Measurements from ENCODE around the gene CACNA1G. TPM values are rescaled to one million over a fixed set of nuclear protein-coding genes. Genes with fewer than 3 reads are reported as not detected.
A peak's percentile ranks its signal among the peaks of the same experiment; 100 is the strongest.

The CACNA1G gene
- total RNA-seq, 1 donor from 2014 or later: 0.03 TPM

DNA sequence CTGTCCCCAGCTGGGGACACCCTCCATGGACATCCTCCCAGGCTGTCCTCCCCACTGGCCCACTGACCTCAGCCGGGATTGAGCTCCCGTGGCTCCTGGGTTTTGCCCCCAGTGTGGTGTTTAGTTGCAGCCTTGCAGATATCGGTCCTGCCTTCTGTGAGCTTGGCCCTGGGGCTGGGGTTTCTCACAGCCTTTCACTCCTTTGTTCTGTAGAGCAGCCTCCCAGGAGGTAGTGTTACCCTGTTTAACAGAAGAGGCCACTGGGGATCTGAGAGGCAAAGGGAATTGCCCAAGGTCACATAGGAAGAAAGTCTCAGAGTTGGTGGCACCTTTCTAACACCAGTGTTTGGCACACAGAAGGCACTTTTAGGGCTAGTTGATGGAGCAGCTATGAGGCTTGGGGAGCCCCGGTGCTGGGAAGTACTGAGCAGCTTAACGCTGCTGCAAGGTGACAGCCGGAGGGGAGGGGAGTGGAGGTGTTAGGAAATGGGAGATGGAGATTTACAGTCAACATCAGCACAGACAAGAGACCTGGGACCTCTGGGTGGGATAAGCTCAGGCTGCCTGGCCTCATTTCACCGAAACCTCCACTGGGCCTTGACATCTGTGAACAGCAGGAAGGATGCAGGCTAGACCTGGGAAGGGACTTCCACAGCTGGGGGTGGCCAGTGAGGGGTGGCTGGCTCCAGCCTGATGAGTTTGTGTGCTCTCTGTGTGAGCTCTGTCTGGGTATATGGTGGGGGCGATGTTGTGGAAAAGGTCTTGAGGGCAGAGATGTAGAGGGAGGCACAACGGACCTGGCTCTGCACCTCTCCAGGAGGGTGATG is 26.1 kb downstream of the CACNA1G start:
- DNase-seq (ENCODE audit: low read depth): no peak

DNA sequence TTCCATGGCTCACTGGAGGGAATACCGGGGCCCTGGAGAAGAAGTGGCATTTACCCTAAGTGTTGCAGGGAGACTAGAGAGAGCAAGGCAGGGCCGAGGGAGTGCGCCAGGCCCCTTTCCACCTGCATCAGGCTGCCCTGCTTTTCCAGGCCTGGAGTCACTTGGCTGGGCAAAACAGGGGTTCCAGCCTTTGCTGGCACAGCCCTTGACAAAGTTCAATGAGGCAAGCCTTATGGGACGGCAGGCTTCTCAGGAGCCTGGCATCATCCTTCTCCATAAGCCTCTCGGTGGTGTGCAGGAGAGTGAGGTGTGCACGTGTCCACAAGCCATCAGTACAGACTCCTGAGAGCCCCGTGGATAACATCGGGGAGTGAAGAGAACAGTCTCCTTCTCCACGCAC is 27.1 kb downstream of the CACNA1G start:
- DNase-seq (ENCODE audit: low read depth): no peak

DNA sequence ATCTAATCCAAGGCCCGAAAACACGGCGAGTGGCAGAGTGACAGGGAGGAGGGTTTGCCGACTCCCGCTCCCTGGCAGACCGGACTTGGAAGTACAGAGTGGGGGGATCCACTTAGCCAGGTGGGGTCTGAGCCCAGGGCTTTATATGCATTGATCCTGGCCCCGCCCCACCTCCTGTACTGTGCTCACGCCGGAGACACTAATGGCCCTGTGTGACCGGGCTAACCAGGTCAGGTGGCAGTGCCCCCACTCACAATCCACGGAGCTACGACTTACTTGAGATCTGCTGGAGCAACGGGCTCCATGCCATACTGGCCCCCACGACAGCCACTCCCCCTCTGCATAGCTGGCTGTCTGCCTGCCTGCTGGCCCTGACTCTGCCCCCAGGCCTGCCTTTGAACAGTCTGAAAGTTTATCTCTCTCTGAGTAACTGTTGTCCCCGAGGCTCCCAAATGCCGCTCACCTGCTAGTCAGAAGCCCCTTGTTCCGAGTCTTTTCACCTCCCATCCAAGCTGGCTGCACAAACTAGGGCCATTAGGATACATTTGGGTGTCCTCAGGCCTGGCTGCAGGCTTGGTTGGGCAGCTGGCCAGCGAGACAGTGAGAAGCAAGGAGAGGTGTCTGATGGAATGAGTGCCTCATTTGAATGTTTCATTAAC is 28.0 kb downstream of the CACNA1G start:
- DNase-seq (ENCODE audit: low read depth): no peak

DNA sequence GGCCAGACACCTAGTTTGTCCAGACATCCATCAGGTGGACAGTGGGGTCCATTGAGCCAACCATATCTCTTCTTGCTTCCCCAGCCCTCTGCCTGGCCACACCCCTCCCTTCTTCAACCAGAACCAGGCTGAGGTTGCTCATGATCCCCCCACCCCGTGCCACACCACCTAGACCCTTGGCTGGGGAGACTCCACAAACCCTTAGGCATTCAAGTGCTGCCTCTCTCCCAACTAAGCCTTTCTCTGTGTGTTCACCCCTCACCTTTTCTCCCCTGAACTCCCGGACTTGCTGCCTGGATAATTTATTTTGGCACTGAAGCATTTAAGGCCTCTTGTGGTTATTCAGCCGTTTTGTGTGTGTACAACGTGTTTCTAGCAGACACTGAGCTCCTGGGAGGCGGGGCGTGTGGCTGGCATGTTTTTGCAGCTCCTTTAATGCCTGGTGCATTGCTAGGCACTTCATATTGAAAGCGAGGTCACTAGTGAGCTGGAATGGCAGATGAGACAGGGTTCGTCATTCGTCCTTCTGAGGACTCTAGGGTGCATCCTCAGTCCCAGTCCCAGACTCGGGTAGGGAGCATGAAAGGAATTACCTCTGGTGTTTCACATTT is 28.7 kb downstream of the CACNA1G start:
- DNase-seq (ENCODE audit: low read depth): no peak

DNA sequence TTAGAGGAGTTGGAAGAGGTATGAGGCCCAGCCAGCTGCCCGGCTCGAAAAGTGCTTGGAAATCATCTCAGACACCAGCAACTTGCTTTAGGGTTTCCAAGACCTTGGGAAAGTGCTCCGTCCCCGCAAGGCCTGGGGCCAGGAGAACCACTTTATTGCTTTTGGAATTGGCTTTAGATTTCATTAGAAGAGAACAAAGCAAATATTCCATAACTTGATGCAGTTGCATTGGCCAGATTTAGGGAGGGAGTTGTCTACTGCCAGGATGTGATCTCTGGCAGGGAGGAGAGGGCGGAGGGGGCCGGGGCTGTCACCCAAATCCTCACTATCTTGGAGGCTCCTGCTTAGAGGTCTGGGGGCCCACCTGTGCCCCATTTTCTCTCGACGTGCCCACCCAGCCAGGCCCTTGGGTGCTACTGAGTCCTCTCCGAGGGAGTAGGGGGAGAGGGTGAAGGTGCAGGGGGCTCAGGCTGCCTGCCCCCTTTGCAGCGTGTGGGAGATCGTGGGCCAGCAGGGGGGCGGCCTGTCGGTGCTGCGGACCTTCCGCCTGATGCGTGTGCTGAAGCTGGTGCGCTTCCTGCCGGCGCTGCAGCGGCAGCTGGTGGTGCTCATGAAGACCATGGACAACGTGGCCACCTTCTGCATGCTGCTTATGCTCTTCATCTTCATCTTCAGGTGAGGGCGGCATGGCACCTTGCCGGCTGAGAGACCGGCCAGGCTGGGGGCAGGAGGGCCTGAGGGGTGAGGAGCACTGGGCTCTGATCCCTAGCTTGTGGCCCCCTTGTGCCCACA is 30.6 kb downstream of the CACNA1G start:
- no peak for DNase-seq (ENCODE audit: low read depth)

DNA sequence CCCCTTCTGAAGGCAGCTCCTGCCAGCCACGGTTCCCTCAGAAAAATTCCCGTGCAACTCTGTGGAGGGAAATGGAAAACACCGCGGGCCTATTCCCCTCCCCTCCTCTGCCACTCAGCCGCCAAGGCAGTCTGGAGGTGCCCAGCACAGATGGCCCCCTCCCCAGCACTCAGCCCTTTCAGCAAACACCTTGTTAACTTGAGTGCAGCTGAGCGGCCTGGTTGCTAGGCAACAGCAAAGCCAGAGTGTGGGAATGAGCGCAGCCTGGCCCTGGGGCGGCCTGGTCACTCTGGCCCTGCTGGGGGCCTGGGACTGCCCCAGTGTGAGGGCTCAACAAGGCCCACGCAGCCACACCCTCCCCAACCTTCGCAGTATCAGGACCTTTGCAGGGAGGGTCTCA is 32.8 kb downstream of the CACNA1G start:
- DNase-seq (ENCODE audit: low read depth): no peak

DNA sequence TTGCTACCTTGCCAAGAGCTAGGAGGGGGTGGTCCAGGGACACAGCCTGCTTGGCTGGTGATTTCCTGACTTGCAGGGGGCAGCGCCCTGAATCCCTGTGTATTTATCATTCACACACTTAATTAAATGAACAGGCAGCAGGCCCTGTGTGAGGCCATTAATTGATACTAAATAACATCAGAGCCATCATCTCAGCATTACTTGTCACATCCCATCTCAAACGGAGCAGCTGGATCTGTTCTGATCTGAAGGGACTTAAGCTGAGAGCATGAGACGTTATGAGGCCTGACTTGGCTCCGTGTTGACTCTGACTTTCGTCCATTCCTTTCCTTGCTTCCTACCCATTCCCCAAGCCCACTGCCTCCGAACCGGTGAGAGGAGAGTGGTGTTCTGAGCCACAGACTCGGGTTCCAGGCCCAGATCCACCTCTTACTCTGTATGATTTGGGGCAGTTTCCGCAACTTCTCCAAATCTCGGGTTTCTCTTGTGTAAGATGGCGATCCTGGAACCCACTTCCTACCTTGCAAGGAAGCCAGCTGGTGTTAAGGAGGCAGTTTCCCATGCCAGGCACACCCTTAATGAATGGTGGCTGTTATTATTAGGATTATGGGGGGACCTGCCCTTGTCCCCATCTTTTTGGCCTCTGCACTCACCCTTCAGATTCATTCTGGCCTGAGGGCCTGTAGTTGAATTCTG is 33.8 kb downstream of the CACNA1G start:
- no peak for DNase-seq (ENCODE audit: low read depth)

DNA sequence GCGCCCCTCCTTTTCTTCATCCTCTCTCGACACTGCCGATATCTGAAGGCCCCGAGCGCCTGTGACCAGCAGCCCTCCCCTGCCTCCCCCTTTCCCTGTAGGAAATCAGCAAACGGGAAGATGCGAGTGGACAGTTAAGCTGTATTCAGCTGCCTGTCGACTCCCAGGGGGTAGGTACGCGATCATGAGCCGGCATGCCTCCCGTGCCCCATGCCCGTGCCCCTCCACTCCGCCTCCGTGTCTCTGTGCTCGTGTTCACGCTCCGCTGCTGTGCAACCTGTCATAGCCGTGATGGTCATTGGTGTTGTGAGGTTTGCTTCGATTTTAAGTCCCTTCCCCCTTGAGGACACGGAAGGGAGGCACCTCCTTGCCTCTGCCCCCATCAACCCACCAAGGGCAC is 34.4 kb downstream of the CACNA1G start:
- DNase-seq (ENCODE audit: low read depth): no peak

DNA sequence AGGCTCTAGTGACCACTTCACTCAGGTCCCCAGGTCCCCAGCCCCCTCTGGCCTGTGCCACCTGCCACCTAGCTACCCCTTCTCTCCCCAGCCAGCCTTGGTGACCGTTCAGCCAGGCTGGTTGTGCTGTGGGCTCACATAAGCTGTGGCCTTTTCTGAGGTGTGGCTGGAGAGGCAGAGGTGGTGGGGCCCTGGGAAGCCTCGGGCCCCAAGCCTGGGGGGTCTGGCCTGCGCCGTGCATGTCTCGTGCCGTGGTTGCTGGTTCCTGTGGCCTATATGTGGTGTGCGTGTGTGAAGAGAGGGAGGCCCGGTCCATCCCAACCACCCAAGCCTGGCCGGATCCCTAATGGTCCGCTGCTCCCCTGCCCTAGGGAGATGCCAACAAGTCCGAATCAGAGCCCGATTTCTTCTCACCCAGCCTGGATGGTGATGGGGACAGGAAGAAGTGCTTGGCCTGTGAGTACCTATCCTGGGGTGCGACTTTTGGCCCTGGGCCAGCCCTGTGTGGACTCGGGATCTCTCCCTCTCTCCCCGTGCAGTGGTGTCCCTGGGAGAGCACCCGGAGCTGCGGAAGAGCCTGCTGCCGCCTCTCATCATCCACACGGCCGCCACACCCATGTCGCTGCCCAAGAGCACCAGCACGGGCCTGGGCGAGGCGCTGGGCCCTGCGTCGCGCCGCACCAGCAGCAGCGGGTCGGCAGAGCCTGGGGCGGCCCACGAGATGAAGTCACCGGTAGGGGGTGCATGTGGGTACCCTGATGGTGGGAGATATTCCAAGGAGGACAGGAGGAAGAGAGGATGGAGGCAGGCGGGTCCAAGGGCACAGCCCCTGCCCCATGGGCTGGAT is 35.9 kb downstream of the CACNA1G start:
- DNase-seq (ENCODE audit: low read depth): no peak

DNA sequence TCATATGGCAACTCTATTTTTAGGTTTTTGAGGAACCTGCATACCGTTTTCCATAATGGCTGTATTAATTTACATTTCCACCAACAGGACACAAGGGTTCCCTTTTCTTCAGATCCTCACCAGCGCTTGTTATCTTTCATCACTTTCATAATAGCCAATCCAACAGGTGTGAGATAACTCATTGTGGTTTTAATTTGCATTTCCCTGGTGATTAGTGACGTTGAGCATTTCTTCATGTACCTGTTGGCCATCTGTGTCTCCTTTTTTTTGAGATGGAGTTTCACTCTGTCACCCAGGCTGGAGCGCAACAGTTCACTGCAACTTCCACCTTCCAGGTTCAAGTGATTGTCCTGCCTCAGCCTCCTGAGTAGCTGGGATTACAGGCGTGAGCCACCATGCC is 38.0 kb downstream of the CACNA1G start:
- DNase-seq (ENCODE audit: low read depth): no peak

DNA sequence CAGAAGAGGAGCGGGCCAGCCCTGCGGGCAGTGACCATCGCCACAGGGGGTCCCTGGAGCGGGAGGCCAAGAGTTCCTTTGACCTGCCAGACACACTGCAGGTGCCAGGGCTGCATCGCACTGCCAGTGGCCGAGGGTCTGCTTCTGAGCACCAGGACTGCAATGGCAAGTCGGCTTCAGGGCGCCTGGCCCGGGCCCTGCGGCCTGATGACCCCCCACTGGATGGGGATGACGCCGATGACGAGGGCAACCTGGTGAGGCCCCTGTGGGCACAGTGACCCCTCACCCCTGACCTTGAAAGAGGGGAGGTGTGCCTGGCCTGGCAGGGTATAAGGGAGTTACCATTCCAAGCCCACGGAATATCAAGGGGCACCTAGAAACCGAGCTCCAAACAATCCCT is 39.1 kb downstream of the CACNA1G start:
- no peak for DNase-seq (ENCODE audit: low read depth)

DNA sequence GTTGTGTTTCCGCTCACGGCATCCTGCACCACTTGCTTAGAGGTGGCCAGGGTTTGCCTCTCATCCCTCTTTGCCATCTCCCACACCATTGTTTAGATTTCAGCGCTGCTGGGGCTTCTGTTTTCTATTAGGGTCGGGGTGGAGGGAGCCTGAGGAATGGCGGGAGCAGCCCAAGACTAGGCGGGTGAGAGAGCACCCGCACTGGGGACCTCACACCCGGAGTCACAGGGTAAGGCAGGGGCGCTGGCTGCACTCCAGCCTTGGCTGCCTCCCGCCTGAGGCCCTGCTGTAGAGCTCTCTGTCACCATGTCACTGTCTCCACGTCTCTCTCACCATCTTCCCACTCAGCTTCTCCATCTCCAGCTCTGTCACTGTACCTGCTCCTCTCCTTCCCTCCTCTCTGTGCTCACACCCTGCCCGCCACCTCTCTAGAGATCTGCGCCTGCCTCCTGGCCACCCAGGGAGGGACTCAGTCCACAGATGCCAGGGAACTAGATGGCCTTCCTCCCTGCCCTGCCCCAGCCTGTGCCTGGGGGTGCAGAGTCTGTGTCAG is 41.4 kb downstream of the CACNA1G start:
- no peak for DNase-seq (ENCODE audit: low read depth)

DNA sequence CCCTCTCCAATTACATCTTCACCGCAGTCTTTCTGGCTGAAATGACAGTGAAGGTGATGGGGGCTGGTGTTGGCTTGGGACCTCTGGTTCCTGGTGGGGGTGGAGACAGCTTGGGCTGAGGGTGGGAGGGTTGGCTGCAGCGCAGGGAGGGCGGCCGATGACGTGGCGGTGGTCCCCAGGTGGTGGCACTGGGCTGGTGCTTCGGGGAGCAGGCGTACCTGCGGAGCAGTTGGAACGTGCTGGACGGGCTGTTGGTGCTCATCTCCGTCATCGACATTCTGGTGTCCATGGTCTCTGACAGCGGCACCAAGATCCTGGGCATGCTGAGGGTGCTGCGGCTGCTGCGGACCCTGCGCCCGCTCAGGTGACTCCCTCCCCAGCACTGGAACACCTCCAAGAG is 42.3 kb downstream of the CACNA1G start:
- no peak for DNase-seq (ENCODE audit: low read depth)

DNA sequence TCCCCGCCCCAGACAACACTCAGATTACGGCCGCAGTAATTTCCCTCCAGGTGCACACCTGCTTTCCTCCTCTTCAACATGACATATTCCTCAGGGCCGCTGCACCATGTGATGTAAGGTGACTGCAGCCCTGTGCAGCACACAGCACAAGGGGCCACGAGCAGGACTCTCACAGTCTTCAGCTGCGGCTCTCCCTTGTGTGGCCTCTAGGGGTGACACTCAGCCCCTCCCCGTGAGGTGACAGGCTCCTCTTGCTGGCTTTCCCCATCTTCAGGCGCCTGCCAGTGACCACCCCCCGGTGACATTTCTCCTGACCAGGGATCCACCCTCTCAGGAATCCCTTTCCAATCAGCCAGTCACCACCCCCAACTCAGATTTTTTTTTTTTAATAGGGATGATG is 42.8 kb downstream of the CACNA1G start:
- DNase-seq (ENCODE audit: low read depth): no peak

DNA sequence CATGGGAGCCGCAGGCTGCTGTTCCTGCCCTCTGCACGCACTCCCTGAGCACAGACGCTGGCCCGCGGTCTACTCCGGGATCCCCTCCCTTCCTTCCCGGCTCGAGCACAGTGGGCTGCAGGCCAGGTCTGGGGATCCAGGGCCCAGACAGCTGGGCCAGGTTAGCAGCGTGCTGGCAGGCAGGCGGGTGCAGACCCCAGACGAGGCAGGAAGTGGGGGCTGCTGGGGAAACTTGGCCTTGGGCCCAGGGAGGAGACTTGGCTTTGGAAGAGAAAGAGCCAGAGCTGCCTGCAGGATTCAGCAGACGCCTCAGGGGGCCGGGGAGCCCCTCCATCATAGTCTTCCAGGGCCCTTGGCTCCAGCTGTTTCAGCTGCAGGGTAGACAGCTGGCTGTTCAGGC is 44.0 kb downstream of the CACNA1G start:
- peak; percentile 26 for DNase-seq (ENCODE audit: low read depth)

DNA sequence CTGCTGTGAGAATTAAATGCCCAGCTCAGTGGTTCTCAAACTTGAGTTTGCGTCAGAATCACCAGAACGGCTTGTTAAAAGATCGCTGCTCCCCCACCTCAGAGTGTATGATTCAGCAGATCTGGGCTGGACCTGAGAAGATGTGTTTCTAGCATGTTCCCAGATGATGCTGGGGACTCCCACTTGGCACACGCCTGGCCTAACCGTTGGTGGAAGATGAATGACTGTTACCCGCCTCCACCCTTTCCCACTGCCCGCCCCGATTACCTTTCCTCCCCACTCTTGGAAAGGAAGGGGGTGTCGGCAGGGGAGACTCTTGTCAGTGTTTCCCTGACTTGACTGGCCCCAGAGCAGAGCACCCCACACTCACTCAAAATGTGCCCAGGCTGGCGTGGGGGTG is 44.9 kb downstream of the CACNA1G start:
- DNase-seq (ENCODE audit: low read depth): no peak

DNA sequence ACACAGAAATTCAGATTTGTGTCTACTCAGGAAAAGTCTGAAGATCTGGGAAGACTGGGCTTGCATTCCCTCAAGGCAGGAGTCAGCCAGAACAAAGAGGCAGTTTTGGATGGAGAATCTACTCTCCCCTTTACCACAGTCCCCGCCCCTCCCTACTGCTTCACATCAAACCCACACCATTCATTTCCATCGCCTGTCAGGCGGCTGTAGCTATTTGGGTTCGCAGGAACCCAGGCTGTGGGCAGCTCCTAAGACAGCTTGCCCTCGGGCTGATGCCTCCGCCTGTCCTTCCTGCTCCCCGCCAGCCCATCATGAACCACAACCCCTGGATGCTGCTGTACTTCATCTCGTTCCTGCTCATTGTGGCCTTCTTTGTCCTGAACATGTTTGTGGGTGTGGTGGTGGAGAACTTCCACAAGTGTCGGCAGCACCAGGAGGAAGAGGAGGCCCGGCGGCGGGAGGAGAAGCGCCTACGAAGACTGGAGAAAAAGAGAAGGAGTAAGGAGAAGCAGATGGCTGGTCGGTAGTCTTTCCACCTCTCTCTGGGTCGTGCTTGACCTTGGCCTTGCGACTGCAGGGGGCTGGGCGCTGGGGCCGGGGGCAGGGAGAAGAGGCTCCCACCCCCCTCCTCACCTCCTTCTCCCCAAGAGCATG is 47.1 kb downstream of the CACNA1G start:
- DNase-seq (ENCODE audit: low read depth): no peak

DNA sequence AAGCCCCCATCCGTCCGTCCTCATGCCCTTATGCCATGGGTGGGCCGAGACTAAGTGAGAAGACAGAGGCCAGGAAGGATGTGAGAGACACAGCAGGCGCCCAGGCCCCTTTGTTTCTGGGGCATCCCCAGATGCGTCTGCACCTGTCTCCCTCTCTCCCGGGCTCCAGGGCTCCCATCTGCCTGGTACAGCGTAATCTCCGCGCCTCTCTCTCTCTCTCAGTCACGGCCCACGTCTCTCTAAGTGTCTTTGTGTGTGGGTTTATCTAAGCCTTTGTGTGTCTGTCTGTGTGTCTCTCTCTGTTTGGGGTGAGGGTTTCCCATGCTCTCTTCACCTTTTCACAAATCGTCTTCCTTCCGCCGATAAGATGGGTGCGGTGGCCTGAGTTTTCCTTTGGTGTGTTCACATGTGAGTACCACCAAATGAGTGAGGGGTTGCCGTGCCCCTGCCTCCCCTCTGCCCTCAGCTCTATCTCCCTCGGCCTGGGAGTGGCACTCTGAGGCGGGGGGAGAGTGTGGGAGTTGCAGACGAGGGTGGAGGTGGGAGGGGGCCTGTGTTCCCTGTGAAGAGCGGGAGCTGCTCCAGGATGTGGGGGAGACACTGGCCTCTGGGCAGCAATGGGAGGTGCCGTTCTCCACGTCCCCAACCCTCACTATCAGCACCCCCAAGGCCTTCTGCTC is 48.3 kb downstream of the CACNA1G start:
- DNase-seq (ENCODE audit: low read depth): no peak

Data from myocyte (in vitro differentiated cells).